Measurements from ENCODE around the gene IFI27L2.

DNA sequence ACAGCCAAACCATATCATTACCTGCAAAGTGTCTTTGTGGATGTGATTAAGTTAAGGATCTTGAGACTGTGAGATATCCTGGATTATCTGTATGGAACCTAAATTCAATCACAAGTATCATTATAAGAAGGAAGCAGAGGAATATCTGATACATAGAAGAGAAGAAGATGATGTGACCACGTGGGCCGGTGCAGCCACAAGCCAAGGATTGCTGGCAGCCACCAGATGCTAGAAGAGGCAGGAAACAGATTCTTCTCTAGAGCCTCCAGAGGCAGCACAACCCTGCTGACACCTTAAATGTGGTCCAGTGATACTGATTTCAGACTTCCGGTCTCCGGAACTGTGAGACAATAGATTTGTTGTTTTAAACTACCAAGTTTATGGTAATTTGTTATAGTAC, 6.1 kb upstream of the IFI27L2 start:
- TF ChIP-seq NRF1 (IDR thresholded peaks at IDR 0.05; ENCODE audit: low read depth, low read length) (no peak), CHD2 (IDR thresholded peaks at IDR 0.05; ENCODE audit: low read length, partially characterized antibody) (no peak), SIN3A (IDR thresholded peaks at IDR 0.05; ENCODE audit: borderline replicate concordance, low read depth, low read length) (no peak), EP300 (IDR thresholded peaks at IDR 0.05; ENCODE audit: borderline replicate concordance in 1 of 2, low read depth in 1 of 2, low read length in 1 of 2) (no peak), YY1 (IDR thresholded peaks at IDR 0.05; ENCODE audit: low read depth) (no peak), EZH2phosphoT487 (IDR thresholded peaks at IDR 0.05; ENCODE audit: borderline replicate concordance, low read depth) (no peak), GABPA (IDR thresholded peaks at IDR 0.05; ENCODE audit: low read depth) (no peak), REST (IDR thresholded peaks at IDR 0.05; ENCODE audit: low read depth, low read length) (no peak), MEF2A (IDR thresholded peaks at IDR 0.05; ENCODE audit: borderline replicate concordance, low read depth) (no peak), RAD21 (IDR thresholded peaks at IDR 0.05; ENCODE audit: low read length) (no peak), POLR2AphosphoS5 (IDR thresholded peaks at IDR 0.05; ENCODE audit: low read depth, low read length) (no peak)
- TF ChIP-seq, protein P1, sequence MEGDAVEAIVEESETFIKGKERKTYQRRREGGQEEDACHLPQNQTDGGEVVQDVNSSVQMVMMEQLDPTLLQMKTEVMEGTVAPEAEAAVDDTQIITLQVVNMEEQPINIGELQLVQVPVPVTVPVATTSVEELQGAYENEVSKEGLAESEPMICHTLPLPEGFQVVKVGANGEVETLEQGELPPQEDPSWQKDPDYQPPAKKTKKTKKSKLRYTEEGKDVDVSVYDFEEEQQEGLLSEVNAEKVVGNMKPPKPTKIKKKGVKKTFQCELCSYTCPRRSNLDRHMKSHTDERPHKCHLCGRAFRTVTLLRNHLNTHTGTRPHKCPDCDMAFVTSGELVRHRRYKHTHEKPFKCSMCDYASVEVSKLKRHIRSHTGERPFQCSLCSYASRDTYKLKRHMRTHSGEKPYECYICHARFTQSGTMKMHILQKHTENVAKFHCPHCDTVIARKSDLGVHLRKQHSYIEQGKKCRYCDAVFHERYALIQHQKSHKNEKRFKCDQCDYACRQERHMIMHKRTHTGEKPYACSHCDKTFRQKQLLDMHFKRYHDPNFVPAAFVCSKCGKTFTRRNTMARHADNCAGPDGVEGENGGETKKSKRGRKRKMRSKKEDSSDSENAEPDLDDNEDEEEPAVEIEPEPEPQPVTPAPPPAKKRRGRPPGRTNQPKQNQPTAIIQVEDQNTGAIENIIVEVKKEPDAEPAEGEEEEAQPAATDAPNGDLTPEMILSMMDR (IDR thresholded peaks at IDR 0.05) = no peak
- TF ChIP-seq, protein P2, sequence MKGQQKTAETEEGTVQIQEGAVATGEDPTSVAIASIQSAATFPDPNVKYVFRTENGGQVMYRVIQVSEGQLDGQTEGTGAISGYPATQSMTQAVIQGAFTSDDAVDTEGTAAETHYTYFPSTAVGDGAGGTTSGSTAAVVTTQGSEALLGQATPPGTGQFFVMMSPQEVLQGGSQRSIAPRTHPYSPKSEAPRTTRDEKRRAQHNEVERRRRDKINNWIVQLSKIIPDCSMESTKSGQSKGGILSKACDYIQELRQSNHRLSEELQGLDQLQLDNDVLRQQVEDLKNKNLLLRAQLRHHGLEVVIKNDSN (IDR thresholded peaks at IDR 0.05; ENCODE audit: borderline replicate concordance, low read depth) = no peak
